Brain pericyte (primary cell): ENCODE results near the gene HECTD2.
"Not testable (repeated sequence)": the region's sequence is repeated elsewhere in the genome, so short reads cannot be mapped to it uniquely, and the experiment has no call there.

Source experiments
- DNase-seq: peaks from one replicate; pipeline ENCODE4 v3.0.0-alpha.2; 2012; ENCODE audit warnings: low read depth, low spot score

The HECTD2 gene

GRCh38 chr10:91412354-91413087 lies 2.4 kb downstream of the HECTD2 start:
- no peak for DNase-seq

- DNase-seq: no peak
Observed at GRCh38 chr10:91415816-91416215, 5.7 kb downstream of the HECTD2 start.

DNA sequence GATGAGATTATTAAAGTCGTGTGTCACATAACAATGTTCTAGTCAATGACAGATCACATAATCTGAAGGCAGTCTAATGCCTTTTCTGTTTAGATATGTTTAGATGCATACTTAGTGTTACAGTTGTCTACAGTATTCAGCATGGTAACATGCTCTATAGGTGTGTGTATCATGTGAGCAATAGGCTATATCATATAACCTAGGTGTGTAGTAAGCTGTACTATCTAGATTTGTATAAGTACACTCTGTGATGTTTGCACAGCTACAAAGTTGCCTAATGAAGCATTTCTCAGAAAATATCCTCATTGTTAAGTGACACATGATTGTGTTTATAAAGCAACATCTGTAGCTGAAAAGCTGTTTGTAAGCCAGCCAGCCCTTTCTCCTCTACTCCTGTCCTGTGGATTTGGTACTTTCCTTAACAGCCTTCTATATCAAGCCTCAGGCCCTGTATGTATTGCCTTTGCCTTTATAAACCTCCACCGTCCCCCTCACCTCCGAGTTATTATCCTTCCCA lies 6.3 kb downstream of the HECTD2 start:
- no peak for DNase-seq

DNA sequence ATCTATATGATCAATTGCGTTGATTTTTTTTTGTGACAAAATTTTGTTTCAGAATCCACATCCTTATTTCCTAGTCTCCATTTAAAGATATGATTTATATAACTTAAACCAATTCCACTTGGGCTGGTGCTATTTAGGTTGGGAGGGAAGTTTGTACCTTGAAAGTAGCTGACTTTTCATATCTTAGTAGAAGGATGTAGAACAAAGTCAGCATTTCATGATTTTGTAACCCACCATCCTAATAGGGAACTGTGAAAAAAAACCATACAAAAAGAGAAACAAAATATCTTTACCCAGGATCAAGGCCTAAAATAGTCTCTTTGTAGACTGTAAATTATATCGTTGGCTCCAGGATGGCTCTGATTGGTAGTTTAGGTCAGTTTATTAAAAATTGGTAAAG lies 8.3 kb downstream of the HECTD2 start:
- no peak for DNase-seq

DNA sequence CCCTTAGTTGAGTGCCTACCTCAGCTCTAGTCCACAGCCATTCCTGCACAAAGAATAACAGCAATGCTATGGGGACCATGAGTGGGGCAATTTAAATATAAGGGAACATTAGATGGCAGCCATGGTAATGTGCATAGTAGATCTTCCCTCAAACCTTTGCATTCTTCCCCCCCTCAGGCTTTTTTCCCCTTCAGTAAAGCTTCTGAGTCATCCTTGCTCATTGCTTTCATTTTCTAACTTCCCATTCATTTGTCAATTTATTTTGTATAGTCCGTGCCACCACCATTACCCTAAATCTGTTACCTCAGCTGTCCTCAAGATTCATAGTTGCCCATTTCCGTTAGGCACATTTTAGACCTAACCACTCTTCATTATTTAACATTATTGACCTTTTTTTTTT lies 10.7 kb downstream of the HECTD2 start:
- DNase-seq: no peak

GRCh38 chr10:91422915-91423314 lies 12.8 kb downstream of the HECTD2 start:
- no peak for DNase-seq

GRCh38 chr10:91424016-91424415 lies 13.9 kb downstream of the HECTD2 start:
- DNase-seq: no peak

DNA sequence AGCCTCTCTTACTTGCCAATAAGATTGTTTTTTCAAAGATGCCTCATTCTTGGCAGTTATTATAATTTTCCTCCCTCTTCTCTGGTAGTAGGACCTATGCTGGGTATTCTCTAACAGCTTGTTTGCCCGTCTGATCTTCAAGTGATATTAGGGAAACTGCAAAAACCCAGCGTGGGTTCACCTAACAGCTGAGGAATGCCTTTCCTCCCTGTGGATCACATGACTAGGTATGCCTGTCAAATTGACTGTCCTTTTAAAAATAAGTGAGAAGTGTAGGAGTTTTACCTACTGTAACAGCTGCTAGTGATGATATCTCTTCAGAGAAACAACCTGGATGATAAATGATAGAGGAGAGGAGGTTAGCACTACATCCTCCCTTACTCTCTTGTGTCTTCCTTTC lies 22.0 kb downstream of the HECTD2 start:
- DNase-seq: no peak

DNA sequence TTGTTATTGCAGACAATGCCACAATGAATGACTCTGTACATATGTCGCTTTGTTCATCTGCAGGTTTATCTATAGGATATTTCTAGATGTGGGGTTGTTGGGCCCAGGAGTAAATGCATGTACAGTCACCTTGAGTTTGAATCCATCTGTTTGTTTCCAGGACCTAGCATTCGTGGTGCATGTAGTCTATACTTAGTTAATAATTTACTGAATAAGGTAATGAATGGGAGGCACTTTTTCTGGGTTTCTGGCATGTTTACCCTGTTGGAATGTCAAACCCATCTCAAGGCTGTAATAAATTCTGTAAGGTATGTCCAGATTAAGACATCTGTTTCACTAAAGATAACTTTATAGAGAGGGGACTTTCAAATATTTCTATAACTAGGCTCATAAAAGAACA lies 23.5 kb downstream of the HECTD2 start:
- DNase-seq: no peak

DNA sequence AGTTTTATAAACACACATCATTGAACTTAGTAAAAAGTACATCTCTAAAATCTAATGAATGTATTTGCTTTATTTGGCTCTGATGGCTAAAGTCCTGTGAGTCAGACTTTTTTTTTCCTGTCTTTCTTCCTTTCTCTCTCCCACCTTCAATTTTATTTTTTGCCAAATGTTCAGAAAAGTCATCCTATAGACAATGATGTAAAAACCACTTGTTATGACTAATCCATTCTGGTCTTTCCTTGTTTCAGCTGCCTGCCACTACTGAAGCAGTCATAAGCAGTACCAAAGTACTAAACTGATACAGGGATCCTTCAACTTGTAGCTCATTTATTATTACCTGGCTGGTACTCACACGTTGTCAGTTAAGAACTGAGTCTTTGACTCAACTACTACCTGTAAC lies 23.9 kb downstream of the HECTD2 start:
- DNase-seq: no peak

DNA sequence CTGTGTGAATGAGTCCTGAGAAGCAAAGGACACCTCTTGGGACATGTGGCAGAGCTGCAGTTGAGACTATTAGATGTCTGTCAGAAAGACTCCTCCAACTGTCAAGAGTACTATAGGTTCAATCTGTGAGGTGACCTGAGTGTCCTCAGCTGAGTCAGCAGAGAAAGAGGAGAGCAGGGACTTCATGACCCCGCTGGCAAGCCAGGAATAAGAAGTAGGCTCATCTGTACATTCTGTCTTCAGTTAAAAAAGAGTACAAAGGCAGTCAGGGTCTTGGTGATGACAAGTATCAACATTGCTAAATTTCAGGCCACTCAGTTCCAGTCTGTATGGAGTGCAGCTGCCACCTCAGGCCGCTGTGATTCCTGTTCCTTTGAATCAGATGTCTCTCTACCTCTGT lies 25.1 kb downstream of the HECTD2 start:
- no peak for DNase-seq

GRCh38 chr10:91438228-91438627 lies 28.1 kb downstream of the HECTD2 start:
- not testable (repeated sequence) for DNase-seq

DNA sequence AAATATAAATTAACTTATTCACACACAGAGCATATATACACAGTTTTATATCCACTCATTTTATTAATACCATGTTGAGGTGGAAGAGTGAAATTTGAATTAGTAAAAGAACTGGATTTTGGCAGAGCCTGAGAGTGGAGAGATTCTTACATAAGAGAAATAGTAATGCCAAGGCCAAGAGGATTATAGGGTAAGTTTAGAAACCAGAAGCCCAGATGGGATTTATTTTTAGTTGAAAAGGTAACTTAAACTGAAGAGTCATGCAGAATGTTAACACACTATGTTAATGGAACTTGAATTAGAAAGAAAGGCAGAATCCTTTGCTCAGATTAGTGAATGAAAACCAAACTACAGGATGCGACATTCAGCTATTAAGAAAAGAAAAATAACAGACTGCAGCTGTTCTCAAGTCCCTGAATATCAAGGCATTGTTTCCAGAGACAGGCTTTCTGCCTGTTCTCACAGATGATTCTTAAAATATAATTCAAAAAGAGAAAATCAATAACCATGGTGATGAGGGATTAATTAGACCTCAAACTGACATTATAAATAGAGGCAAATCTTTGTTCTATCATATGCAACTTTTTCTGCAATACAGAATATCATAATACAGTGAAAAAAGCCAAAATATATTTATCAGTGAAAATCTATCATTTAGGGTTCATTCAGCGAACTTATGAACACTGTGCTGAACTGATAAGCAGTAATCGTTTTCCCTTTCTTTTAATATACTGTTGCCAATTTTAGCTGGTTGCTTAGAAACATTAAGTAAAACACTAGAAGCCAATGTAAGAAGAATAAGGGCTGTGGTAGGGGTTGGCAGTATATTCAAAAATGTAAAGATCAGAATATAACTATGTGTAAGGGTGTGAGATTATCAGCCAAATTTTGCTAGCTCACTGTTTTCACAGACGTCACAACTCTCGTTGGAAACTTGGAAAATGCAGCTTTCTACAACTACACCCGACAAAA lies 34.4 kb downstream of the HECTD2 start:
- DNase-seq: no peak

- DNase-seq: no peak
Observed at GRCh38 chr10:91452063-91452462, 41.9 kb downstream of the HECTD2 start.

DNA sequence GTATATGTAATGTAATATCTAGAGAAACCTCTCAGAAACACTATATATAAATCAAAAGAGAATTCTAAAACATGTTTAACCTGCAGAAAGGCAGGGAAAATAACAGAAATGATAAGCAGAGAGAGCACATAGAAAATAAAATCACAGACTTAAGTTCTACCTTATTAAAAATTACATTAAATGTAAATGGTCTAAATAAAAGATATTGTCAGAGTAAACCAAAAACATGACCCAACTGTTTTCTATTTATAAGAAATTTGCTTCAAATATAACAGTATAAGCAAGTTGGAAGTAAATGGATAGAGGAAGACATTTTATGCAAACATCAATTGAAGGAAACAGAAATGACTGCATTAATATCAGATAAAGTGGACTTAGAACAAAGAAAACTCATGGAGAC lies 43.4 kb downstream of the HECTD2 start:
- no peak for DNase-seq

DNA sequence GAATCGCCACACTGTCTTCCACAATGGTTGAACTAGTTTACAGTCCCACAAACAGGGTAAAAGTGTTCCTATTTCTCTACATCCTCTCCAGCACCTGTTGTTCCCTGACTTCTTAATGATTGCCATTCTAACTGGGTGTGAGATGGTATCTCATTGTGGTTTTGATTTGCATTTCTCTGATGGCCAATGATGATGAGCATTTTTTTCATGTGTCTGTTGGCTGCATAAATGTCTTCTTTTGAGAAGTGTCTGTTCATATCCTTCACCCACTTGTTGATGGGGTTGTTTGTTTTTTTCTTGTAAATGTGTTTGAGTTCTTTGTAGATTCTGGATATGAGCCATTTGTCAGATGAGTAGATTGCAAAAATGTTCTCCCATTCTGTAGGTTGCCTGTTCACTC lies 45.0 kb downstream of the HECTD2 start:
- DNase-seq: not testable (repeated sequence)

- no peak for DNase-seq
Observed at GRCh38 chr10:91460681-91461080, 50.5 kb downstream of the HECTD2 start.

DNA sequence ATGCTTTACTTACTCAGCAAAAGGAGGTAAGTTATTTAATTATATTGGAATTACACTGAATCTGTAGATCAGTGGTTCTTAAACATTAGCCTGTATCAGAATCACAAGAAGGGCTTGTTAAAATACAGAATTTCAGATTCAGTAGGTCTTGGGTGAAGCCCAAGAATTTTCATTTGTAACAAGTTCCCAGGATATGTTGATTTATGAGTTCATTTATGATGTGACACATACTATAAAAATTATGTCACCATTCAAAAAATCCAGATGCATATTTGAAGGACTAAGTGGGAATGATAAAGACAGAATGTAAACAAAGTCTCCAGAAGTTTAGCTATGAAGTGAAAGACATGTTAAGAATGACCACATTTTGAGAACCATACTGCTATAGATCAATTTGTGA lies 52.3 kb downstream of the HECTD2 start:
- DNase-seq: no peak

DNA sequence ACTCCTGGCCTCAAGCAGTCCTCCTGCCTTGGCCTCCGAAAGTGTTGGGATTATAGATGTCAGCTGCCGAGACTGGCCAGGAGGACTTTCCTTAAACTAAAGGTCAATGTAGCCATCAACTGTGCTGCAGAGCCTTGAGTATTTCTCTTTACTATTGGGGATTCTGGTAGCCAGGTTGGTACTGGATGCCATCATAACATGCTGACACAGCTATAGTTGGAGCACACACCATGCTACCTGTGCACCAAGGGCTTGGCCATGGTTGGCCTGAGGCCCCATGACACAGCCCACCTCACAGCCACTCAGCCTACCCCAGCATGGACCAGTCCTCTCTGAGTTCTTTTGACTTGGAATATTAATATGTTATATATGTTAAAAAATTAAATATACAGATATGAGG lies 54.4 kb downstream of the HECTD2 start:
- no peak for DNase-seq

DNA sequence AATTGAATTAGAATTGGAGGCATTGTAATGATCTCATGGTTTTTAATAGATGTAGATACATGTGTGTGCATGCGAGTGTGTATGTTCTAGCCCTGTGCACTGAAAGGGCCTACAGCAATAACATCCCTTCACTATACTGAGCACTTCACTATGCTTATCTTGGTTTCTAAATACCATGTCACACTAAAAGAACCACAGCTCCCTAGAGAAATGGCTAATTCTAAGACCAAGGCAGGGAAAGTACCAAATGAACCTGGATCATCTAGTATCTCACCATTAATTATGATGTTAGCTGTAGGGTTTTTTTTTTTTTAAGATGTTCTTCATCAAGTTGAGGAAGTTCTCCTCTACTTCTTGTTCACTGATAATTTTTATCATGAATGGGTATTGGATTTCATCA lies 55.1 kb downstream of the HECTD2 start:
- DNase-seq: no peak

GRCh38 chr10:91467114-91467513 lies 57.0 kb downstream of the HECTD2 start:
- no peak for DNase-seq

DNA sequence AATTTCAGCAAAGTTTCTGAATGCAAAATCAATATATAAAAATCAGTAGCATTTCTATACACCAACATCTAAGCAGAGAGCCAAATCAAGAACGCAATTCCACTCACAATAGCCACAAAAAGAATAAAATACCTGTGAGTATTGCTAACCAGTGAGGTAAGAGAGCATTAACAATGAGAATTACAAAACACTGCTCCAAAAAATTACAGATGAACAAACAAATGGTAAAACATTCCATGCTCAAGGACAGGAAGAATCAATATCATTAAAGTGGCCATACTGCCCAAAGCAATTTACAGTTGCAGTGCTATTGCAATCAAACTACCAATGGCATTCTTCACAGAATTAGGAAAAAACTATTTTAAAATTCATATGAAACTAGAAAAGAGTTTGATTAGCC lies 61.5 kb downstream of the HECTD2 start:
- DNase-seq: no peak

DNA sequence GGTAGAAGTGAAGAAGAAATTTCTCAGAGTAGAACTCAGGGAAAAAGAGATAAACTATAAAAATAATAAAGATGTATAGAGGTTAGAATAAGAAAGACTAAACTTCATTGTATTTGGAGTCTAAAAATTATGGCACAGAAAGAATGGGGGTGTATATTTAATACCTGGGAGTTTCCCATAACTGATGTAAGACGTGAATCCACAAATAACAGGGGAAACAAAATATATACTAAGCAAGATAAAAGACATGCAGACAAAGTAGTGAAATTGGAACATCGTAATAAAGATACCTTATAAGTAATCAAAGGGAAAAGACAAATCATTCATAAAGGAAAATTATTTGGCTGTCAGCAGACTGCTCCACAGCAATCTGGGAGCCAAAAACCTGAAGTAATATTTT lies 62.8 kb downstream of the HECTD2 start:
- no peak for DNase-seq
